A673 (cell line): ENCODE measurements around the gene KCNF1. TPM values are rescaled to one million over a fixed set of nuclear protein-coding genes. Genes with fewer than 3 reads are reported as not detected.

Experiments
- BruUV-seq: library from RNA; stranded (reverse); fragments of 400-500 nt; replicated peaks from 2 replicates; lab custom pipeline; 2021; lab: Mats Ljungman, UMichigan
- CTCF ChIA-PET: fragments of 300-600 bp; sonication (Branson Sonifier 250); formaldehyde crosslinking; loops from one replicate; lab custom pipeline; 2022; ENCODE audit warnings: antibody characterized with exemption; lab: Charles Lee
- POLR2A ChIA-PET: fragments of 300-600 bp; sonication (Branson Sonifier 250); formaldehyde crosslinking; loops from one replicate; lab custom pipeline; 2022; ENCODE audit warnings: antibody characterized with exemption; ENCODE audit not compliant: low non-redundant PET; lab: Charles Lee
- DNase-seq: peaks from one replicate; pipeline ENCODE4 v3.0.0-alpha.2; 2015; ENCODE audit warnings: low spot score
- H3K27ac ChIP-seq: fragments of 200-600 bp; sonication (generic); 2 replicates; pipeline ENCODE4 v1.5.1; 2016; ENCODE audit warnings: mixed run types, low read depth, mild to moderate bottlenecking, mixed read lengths, antibody characterized with exemption, low read length; ENCODE audit not compliant: poor library complexity, severe bottlenecking
- H3K27me3 ChIP-seq: fragments of 200-600 bp; sonication (generic); replicated peaks from 2 replicates; pipeline ENCODE4 v1.6.1; 2017; ENCODE audit warnings: mixed run types, low read depth, mild to moderate bottlenecking, mixed read lengths, antibody characterized with exemption, low read length; ENCODE audit not compliant: insufficient read depth, poor library complexity
- H3K36me3 ChIP-seq: fragments of 200-600 bp; sonication (generic); 2 replicates; pipeline ENCODE4 v1.6.1; 2016; ENCODE audit warnings: mixed run types, mild to moderate bottlenecking, mixed read lengths, antibody characterized with exemption, low read length; ENCODE audit not compliant: insufficient read depth, poor library complexity, severe bottlenecking
- H3K4me1 ChIP-seq: fragments of 200-600 bp; sonication (generic); 2 replicates; pipeline ENCODE4 v1.6.1; 2017; ENCODE audit warnings: mixed run types, mild to moderate bottlenecking, mixed read lengths, antibody characterized with exemption, low read length; ENCODE audit not compliant: insufficient read depth, poor library complexity, severe bottlenecking
- H3K4me3 ChIP-seq: fragments of 200-600 bp; sonication (generic); 2 replicates; pipeline ENCODE4 v1.5.1; 2016; ENCODE audit warnings: low read depth, mixed run types, mild to moderate bottlenecking, mixed read lengths, low read length; ENCODE audit not compliant: poor library complexity, severe bottlenecking
- H3K9me3 ChIP-seq: fragments of 200-600 bp; sonication (generic); 2 replicates; pipeline ENCODE4 v1.6.1; 2016; ENCODE audit warnings: mixed run types, low read depth, mild to moderate bottlenecking, mixed read lengths, antibody characterized with exemption, low read length; ENCODE audit not compliant: poor library complexity, severe bottlenecking
- EZH2 ChIP-seq: fragments of 200-600 bp; sonication (generic); IDR thresholded peaks from 2 replicates; pipeline ENCODE4 v1.6.1; 2017; ENCODE audit warnings: borderline replicate concordance, low read depth, mild to moderate bottlenecking, mixed read lengths, antibody characterized with exemption, low read length; ENCODE audit not compliant: poor library complexity, severe bottlenecking
- intact Hi-C: fragments of 100-400 bp; cut with micrococcal nuclease; formaldehyde crosslinking; loops from one replicate; pipeline ENCODE4 v1.10.0; 2022; ENCODE audit not compliant: unreplicated experiment
- total RNA-seq: library from RNA; stranded (reverse); gene quantifications from 2 replicates; pipeline ENCODE4 v1.2.3, GENCODE V29; 2021
- TF ChIP-seq, protein P1 (sequence below): fragments of 300-800, 200-600 bp; sonication (generic); conservative IDR thresholded peaks from 2 replicates; pipeline ENCODE4 v1.5.1; 2017; ENCODE audit warnings: low read depth, mild to moderate bottlenecking, antibody characterized with exemption, low read length, moderate library complexity, mixed read lengths

KCNF1 gene
- total RNA-seq, 1 experiment from 2014 or later, result 0.32 TPM

GRCh38 chr2:10877651-10878111, 34.1 kb upstream of the KCNF1 start:
- Histone ChIP-seq H3K9me3 (peaks cover under 1% of the 10 kb centered on the region), H3K36me3 (no peaks in the 10 kb centered on the region), H3K4me3 (no peak overlapping the region), H3K27me3 (no peaks in the 10 kb centered on the region), H3K4me1 (peaks cover 29% of the 10 kb centered on the region), H3K27ac (peak overlapping the region; percentile 11)
- peak; percentile 46 for DNase-seq
- ChIA-PET CTCF (no interaction called here), POLR2A (no interaction called here)
- intact Hi-C loops, result no loop called here
- BruUV-seq, result no TSS peak
- TF ChIP-seq, protein P1, sequence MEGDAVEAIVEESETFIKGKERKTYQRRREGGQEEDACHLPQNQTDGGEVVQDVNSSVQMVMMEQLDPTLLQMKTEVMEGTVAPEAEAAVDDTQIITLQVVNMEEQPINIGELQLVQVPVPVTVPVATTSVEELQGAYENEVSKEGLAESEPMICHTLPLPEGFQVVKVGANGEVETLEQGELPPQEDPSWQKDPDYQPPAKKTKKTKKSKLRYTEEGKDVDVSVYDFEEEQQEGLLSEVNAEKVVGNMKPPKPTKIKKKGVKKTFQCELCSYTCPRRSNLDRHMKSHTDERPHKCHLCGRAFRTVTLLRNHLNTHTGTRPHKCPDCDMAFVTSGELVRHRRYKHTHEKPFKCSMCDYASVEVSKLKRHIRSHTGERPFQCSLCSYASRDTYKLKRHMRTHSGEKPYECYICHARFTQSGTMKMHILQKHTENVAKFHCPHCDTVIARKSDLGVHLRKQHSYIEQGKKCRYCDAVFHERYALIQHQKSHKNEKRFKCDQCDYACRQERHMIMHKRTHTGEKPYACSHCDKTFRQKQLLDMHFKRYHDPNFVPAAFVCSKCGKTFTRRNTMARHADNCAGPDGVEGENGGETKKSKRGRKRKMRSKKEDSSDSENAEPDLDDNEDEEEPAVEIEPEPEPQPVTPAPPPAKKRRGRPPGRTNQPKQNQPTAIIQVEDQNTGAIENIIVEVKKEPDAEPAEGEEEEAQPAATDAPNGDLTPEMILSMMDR, result no peak
- no peak for TF ChIP-seq EZH2

GRCh38 chr2:10878268-10878915, 33.3 kb upstream of the KCNF1 start:
- peaks cover 36% of the 10 kb centered on the region for H3K4me1 ChIP-seq
- no peak overlapping the region for H3K4me3 ChIP-seq
- TF ChIP-seq, protein P1, result no peak
- no peak for TF ChIP-seq EZH2
- CTCF ChIA-PET, result no interaction called here
- POLR2A ChIA-PET, result no interaction called here
- no peaks in the 10 kb centered on the region for H3K9me3 ChIP-seq
- no peak for DNase-seq
- intact Hi-C loops, result no loop called here
- no TSS peak for BruUV-seq
- no peaks in the 10 kb centered on the region for H3K36me3 ChIP-seq
- peak overlapping the region; percentile 11 for H3K27ac ChIP-seq
- no peaks in the 10 kb centered on the region for H3K27me3 ChIP-seq

GRCh38 chr2:10879159-10879558, 32.6 kb upstream of the KCNF1 start:
- H3K27ac ChIP-seq, result no peak overlapping the region
- no TSS peak for BruUV-seq
- ChIA-PET CTCF (no interaction called here), POLR2A (no interaction called here)
- intact Hi-C loops, result no loop called here
- H3K27me3 ChIP-seq, result no peaks in the 10 kb centered on the region
- no peaks in the 10 kb centered on the region for H3K36me3 ChIP-seq
- no peak for DNase-seq
- H3K4me1 ChIP-seq, result peaks cover 40% of the 10 kb centered on the region
- no peak overlapping the region for H3K4me3 ChIP-seq
- no peak for TF ChIP-seq EZH2
- TF ChIP-seq, protein P1, result no peak
- H3K9me3 ChIP-seq, result no peaks in the 10 kb centered on the region
